T47D (cell line): ENCODE measurements around the gene FAM81A.

Source experiments
- DNase-seq, 2 experiments: peaks; one replicate each; pipeline versions ENCODE4 v3.0.0 to v3.0.0-alpha.2; 2011 to 2012; ENCODE audit warnings: low read depth in 1 of 2, low spot score in 1 of 2
- JUND ChIP-seq: IDR thresholded peaks from 2 replicates; pipeline ENCODE4 v1.6.1; 2012; ENCODE audit warnings: low read depth
- in situ Hi-C: cut with HindIII; loops from 2 replicates; pipeline ENCODE4 v1.10.0; 2016; ENCODE audit warnings: low sequenced_read_pairs, low pct_unique_long_range_greater_than_20kb

Gene FAM81A

GRCh38 chr15:59541750-59542149 lies 103.8 kb downstream of the FAM81A start:
- DNase-seq: no peak
- in situ Hi-C loops: no loop called here
- TF ChIP-seq JUND: no peak

- no peak for DNase-seq
- in situ Hi-C loops: no loop called here
Observed at GRCh38 chr15:59543721-59544547, 105.9 kb downstream of the FAM81A start.

GRCh38 chr15:59545573-59545972 lies 107.6 kb downstream of the FAM81A start:
- in situ Hi-C loops: no loop called here
- DNase-seq: no peak
- TF ChIP-seq JUND: no peak

More at GRCh38 chr15:59543721-59544547, 105.9 kb downstream of the FAM81A start:
- TF ChIP-seq JUND: no peak

DNA sequence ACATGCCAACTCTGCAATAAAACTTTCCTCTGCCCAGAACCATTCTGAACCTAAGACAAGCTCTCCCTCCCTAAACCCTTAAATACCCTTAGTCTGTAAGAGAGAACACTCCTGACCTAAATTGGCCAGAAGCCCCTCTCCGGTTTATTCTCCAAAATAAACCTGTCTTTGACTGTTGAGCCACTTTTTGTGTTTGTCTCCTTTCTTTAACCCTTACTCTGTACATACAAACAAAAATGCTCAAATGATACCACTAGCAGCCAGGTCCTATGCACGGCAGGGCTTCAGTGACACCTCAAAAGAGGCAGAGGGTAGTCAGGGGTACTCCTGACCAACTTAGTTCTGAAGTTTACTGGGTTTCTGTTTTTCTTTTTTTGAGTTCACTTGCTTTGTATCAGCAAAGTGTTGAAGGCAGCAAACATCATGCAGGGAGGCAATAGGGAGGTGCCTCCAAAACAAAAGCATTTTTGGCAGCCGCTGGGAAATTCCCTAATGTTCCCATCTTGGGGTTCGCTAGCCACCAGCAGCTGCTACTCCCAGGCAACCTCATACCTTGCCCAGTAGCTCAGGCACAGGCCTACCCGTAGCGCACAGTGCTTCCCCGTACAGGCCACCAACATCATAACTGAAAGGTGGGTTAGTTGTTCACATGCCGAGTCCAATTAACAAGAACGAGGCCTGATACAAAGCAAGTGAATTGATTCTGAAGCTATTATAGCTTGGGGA lies 110.7 kb downstream of the FAM81A start:
- in situ Hi-C loops: no loop called here
- DNase-seq: no peak
- no peak for TF ChIP-seq JUND

- in situ Hi-C loops: no loop called here
- no peak for DNase-seq
- TF ChIP-seq JUND: no peak
Observed at GRCh38 chr15:59549301-59550185, 111.6 kb downstream of the FAM81A start.

- in situ Hi-C loops: no loop called here
- no peak for TF ChIP-seq JUND
- DNase-seq: no peak
Observed at GRCh38 chr15:59550530-59550929, 112.5 kb downstream of the FAM81A start.

- in situ Hi-C loops: no loop called here
- DNase-seq: peak in 1 of 2 experiments; percentile 39
- no peak for TF ChIP-seq JUND
Observed at GRCh38 chr15:59550956-59551355, 113.0 kb downstream of the FAM81A start.

- DNase-seq: peak in 1 of 2 experiments; percentile 66
- no peak for TF ChIP-seq JUND
- in situ Hi-C loops: no loop called here
Observed at GRCh38 chr15:59553879-59554735, 116.1 kb downstream of the FAM81A start.

GRCh38 chr15:59555696-59556095 lies 117.7 kb downstream of the FAM81A start:
- TF ChIP-seq JUND: no peak
- no peak for DNase-seq
- in situ Hi-C loops: no loop called here

- no peak for DNase-seq
- in situ Hi-C loops: no loop called here
- TF ChIP-seq JUND: no peak
Observed at GRCh38 chr15:59556380-59556779, 118.4 kb downstream of the FAM81A start.

DNA sequence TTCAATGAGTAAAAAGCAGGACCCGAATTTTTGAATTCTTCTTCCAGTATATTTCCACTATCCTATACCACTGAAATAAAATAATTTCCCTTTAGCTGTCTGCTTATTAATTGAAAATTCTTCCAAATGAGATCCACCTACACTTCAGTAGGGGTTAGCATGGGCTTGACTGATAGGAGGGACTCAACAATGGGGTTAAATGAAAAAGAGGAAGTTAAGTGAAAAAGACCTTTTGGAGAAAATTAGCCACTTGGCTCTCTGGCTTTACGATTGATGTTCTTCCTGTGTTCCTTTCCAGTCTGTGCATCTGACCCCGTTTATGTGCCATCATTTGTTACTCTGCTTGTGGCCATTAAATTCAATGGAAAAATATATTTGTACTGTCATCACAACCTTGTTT lies 119.6 kb downstream of the FAM81A start:
- TF ChIP-seq JUND: no peak
- no peak for DNase-seq
- in situ Hi-C loops: no loop called here

- in situ Hi-C loops: no loop called here
- no peak for DNase-seq
Observed at GRCh38 chr15:59558851-59559250, 120.9 kb downstream of the FAM81A start.

More at GRCh38 chr15:59558851-59559250, 120.9 kb downstream of the FAM81A start:
- TF ChIP-seq JUND: no peak
